Non-pigmented ciliary epithelial cell (primary cell): ENCODE measurements around the gene CPNE5.

Experiments
- DNase-seq: peaks from one replicate; pipeline ENCODE4 v3.0.0-alpha.2; 2010; ENCODE audit warnings: low read depth

The CPNE5 gene

DNA sequence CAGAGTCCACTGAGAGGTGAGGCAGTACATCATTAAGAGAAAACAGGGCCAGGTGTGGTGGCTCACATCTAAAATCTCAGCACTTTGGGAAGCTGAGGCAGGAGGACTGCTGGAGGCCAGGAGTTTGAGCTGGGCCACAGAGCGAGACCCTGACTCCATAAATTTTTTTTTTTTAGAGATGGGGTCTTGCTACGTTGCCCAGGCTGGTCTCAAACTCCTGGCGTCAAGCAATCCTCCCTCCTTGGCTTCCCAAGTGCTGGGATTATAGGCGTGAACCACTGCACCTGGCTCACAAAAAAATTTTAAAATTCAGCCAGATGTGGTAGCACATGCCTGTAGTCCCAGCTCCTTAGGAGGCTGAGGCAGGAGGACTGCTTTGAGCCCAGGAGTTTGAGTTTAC is 18.1 kb upstream of the CPNE5 start:
- no peak for DNase-seq

- no peak for DNase-seq
These were observed 17.0 kb upstream of the CPNE5 start for GRCh38 chr6:36856277-36856676.

- no peak for DNase-seq
These were observed 16.5 kb upstream of the CPNE5 start for GRCh38 chr6:36855750-36856149.

DNA sequence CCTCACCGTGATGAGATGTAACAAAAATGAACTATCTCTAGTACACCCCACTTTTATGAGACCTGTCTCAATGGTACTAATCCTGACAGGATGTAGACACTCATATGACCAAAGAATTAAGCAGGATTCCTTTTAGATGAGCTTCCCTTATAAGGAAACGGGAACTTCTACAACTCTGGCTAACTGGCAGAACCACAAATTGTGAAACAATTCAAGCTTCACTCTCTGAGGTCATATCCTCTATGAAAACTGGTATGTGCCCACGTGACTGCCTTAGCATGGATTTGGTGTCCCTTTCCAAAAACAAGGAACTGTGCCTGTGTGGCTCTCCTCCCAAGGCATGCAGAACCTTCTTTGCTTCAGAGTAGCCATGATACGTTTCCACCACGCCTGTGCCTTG is 14.1 kb upstream of the CPNE5 start:
- DNase-seq: peak; percentile 59

DNA sequence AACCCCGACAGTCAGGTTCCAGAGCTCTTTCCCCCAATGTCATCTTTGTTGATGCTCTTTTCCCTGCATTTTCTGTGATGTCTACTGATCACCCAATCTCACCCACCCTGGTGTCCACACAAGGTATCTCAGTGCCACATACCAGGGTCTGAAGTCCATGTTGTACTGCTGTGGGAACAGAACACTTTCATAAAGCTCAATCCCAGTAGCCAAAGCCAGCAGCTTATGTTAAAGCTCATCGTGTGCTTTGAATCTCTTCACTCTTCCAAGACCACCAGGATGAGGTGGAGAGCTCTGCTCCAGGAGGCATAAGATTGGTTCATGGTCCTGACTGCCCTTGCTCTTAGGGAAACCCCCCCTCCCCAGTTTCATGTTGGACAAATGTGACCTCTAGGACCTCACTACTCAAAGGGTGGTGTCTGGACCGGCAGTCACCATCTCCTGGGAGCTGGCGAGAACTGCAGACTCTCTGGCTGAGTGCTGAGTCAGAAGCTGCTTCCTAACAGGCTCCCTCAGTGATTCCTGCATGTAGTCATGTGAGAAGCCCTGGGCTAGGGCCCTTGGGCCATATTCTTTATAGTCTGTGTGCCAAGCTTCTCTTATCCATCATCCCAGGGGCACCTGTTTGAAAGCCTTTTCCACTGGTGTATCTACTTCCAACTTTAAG is 13.4 kb upstream of the CPNE5 start:
- DNase-seq: peak; percentile 40

GRCh38 chr6:36851626-36852025 is 12.4 kb upstream of the CPNE5 start:
- DNase-seq: no peak

GRCh38 chr6:36851149-36851614 is 11.9 kb upstream of the CPNE5 start:
- peak; percentile 34 for DNase-seq

DNA sequence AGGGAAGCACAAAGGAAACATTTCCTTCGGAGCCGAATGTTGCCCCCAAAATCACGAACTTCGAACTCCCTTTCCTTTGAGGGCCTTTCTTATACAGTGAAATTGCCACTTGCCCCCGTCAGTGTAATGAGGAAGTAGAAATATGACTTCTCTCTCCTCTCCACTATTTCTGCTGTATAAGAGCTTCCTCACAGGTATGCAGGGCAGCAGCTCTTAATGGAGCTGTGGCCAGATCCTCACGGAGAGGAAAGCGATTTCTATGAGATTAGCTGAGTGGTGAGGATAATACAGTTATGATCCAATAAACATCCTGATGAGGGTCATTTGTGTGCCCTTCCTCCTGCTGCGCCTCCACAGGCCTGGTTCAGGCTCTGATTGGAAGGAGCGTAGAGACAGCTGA is 10.8 kb upstream of the CPNE5 start:
- DNase-seq: no peak

- DNase-seq: no peak
These were observed 9.6 kb upstream of the CPNE5 start for GRCh38 chr6:36848658-36849441.

- no peak for DNase-seq
These were observed 8.7 kb upstream of the CPNE5 start for GRCh38 chr6:36847991-36848390.

GRCh38 chr6:36847152-36847551 is 7.9 kb upstream of the CPNE5 start:
- no peak for DNase-seq

- no peak for DNase-seq
These were observed 6.0 kb upstream of the CPNE5 start for GRCh38 chr6:36845233-36845632.

DNA sequence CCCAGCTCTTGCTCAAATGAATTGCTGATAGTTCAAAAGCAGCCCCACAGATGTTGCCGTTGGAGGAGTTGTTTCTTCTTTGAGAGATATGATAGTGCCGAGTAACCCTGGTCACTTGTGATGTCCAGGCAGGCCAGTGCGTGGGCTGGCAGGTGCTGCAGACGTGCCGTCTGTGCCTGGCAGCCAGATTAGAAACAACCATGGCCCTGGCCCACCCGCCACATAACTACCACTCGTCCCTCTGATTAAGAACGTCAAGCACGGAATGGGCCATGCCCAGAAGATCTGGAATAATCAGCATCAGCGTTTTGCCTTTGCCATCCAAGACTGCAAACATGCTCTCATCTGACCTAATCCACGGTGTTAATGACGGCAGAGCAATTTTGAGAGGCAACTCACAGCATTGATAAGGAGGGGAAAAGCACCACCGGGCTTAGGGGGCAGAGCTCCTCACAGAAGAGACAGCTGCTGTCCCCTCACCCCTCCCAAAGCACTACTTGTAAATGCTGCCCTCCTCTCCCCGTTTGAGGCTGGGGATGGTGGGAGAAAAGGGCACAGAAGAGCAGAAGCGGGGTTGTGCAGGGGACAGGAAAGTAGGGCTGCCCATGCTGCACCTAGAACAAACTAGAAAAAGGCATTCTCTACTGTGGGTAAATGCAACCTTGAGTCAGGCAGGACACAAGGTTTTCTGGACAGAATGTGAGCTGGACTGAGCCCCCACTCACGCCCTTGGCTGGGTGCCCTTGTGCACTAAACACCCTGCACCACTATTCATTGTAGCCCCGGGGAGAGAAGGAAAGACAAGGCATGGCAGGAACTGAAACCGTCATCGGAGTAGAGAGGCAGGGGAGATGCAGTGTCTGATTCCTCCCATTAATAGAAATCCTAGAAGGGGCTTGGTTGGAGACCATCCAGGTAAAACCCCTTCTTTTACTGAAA is 5.3 kb upstream of the CPNE5 start:
- no peak for DNase-seq

- DNase-seq: no peak
These were observed 3.9 kb upstream of the CPNE5 start for GRCh38 chr6:36843170-36843569.

GRCh38 chr6:36841756-36842155 is 2.5 kb upstream of the CPNE5 start:
- no peak for DNase-seq

DNA sequence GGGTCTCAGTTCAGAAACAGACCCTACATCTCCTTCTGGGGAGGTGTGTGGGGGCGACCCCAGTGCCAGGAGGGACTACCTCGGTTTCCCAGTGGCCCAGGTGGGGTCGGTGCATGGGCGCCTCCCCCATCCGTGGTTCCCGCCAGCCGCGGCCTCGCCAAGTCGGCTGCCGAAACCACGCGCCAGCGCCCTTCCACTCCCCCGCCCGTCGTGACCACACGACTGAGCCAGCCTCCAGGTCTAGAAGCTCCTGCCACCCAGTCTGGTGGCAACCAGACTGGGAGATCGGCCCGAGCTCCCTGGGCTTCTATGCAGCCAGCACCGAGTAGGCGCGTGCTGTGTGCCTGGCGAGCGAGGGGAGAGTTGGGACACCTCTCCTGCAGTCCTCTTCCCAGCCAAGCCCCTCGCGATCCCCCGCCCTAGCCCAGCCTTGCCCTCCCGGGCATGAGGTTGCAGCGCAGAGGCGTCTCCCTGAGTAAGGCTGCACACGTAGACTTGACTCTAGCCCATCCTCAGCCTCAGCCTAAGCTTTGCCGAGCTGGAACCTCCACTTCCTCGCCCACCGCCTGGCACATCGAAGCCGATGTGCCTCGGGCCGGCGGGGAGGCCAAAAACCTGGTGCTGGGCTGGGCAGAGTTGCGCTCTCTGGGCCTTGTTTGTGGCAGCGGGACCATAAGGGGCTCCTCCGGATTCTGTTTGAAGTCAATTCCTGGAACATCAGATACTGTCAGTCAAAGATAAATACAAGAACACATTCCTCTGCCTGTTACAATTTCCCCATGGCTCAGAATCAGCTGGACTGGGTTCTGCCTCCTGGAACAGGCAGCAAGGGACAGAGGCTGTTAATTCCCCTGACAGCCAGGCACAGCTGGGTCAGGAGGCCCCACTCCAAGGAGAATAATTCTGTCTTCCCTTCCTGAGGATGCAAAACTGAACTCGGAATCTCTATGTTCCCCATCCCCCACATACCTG is 1.5 kb upstream of the CPNE5 start:
- no peak for DNase-seq

- no peak for DNase-seq
These were observed 646 bp upstream of the CPNE5 start for GRCh38 chr6:36839749-36840431.

DNA sequence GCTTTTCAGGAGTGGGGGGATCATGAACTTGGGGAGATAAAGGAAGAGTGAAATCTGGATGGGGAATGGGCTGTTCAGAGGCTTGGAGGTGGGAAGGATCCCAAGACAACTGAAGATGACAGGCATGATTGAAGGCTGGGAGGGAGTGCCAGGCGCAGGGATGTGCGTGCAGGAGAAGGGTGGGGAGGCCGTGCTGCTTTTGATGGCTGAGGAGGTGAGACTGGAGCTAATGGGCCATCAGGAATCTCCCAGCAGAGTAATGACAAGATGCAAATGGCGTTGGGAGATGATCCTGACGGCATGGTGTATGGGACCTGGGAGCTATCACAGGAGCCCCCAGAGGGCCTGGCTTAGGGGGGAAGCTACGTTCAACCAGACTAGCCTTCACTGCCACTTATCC is 1.6 kb downstream of the CPNE5 start:
- no peak for DNase-seq

- no peak for DNase-seq
These were observed 2.3 kb downstream of the CPNE5 start for GRCh38 chr6:36837022-36837339.

DNA sequence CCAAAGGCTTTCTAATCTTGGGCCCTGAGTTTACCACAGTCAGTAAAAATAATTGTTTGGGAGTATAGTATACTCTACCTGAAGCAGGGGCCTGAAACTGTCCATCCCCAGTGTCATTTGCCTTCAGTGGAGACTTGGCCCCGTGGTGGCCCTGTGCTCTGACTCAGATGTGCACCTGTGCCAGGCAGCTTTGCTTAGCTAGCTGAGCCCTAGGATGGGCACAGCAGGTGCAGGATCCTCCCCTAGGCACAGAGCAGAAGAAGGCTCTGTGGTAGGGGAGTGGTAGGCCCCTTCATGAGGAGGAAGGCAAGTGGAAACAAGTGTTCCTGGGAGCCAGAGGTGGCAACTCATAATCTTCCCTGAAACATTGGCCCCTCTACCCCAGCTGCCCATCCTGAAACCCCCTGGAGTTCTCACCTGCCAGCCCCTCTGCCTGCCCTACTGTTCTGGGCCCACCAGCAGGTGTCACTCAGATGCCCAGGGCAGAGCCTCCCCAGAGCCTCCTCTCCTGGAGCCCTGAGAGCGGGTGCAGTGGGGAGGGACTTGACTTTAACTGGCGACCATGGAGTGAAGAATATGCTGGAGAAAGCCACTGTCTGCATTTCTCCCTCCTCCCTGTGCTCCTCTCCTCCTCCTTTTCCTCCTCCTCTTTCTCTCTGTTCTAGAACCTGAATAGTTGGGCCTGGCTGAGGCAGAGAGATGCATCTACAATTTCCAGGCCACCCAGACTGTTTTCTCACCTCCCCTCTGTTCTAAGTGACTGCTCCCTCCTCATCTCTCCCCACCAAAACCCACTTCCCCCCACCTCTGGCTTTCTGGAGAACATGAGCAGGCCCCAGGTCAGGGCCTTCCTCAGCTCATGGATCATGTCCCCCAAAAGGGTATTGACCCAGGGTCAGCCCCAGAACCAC is 2.9 kb downstream of the CPNE5 start:
- no peak for DNase-seq
